ENCODE results near the gene TTC7B. TPM values are rescaled to one million over a fixed set of nuclear protein-coding genes. Genes with fewer than 3 reads are reported as not detected.

TTC7B gene
- total RNA-seq, 1 experiment from 2014 or later: 15.2 TPM

GRCh38 chr14:90674716-90675115, 141.5 kb downstream of the TTC7B start:
- DNase-seq (ENCODE audit: low spot score): no peak

GRCh38 chr14:90674043-90674670, 142.1 kb downstream of the TTC7B start:
- no peak for DNase-seq (ENCODE audit: low spot score)

DNA sequence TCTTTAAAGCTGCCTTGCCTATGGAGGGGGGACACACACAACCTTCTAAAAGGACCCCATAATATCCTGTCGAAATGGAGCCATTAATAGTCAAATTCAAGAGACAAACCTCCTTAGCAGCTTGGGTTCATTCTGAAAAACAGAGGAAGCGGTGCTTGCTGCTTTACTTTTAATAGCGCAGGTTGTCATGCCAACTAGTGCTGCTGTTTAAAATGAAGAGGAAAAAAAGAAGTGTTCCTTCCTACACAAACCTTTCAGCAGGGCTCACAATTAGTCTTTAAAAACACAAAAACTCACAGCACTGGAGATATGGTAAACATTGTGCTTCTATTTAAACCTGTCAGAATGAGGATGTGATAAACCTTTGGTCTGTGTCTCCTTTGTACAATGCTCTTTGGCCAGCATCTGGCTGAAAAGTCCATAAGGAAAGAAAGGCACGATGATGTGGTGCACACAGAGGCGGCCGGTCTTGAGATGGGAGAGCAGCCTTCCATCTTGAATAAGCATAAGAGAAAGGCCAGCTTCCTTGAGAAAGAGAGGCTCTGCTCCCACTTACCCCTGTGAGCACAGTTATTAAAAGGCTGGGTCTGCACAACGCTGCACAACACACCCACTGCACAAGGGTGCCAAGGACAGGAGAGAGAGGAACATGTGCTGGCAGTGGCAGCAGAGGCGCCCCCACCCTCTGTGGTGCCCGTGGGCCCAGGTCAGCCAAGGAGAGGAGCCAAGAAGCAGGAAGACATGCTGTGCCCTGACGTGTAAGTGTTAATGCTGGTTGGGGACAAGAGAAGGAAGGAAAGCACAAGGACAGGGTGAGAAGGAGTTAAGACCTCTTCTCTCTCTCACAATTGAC, 144.6 kb downstream of the TTC7B start:
- DNase-seq (ENCODE audit: low spot score): no peak

DNA sequence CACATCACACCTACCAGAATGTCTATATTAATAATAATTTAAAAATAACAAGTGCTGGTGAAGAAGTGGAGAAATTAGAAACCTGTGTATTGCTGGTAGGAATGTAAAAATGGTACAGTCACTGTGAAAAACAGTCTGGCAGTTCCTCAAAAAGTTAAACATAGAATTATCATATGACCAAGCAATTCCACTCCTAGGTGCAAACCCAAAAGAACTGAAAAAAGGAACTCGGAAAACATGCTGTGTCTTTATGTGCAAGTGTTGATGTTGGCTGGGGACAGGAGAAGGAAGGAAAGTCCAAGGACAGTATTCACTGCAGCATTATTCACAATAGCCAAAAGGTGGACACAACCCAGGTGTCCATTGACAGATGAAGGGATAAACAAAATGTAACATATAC, 146.5 kb downstream of the TTC7B start:
- DNase-seq (ENCODE audit: low spot score): no peak

- no peak for DNase-seq (ENCODE audit: low spot score)
These were observed 149.7 kb downstream of the TTC7B start for GRCh38 chr14:90666571-90666970.

DNA sequence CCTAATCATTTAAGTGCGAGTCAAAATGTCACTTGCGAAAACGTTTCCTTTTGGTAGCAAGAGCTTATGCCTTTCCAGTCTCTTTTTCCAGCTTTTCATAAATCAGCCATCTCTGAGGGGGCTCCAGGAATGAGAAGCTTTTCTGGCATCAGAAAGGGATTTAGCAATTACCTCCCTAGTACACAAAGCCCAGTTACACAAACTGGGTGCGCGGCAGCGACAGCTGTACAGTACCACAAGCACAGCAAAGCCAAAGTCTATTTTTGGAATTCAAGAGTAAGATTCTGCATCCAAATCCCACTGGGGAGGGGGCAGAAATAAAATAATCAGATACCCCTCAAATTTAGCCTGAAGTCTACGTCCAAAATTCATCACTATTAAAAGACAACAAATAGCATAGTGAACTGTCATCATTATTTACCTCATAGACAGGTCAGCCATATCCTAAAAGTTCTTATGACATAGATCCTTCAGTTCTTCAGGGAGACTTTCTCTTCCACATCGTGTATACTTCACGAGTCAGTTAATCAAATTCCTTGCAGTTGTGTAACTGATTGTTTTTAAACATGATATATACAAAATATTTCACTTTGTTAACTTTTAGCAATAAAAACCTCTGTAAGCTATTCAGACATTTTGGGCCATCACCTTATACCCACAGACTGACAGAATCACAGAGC, 150.8 kb downstream of the TTC7B start:
- DNase-seq (ENCODE audit: low spot score): no peak

GRCh38 chr14:90664911-90665310, 151.3 kb downstream of the TTC7B start:
- no peak for DNase-seq (ENCODE audit: low spot score)

- DNase-seq (ENCODE audit: low spot score): no peak
These were observed 152.6 kb downstream of the TTC7B start for GRCh38 chr14:90663680-90664079.

GRCh38 chr14:90663140-90663539, 153.1 kb downstream of the TTC7B start:
- DNase-seq (ENCODE audit: low spot score): no peak

GRCh38 chr14:90661866-90662265, 154.4 kb downstream of the TTC7B start:
- no peak for DNase-seq (ENCODE audit: low spot score)

DNA sequence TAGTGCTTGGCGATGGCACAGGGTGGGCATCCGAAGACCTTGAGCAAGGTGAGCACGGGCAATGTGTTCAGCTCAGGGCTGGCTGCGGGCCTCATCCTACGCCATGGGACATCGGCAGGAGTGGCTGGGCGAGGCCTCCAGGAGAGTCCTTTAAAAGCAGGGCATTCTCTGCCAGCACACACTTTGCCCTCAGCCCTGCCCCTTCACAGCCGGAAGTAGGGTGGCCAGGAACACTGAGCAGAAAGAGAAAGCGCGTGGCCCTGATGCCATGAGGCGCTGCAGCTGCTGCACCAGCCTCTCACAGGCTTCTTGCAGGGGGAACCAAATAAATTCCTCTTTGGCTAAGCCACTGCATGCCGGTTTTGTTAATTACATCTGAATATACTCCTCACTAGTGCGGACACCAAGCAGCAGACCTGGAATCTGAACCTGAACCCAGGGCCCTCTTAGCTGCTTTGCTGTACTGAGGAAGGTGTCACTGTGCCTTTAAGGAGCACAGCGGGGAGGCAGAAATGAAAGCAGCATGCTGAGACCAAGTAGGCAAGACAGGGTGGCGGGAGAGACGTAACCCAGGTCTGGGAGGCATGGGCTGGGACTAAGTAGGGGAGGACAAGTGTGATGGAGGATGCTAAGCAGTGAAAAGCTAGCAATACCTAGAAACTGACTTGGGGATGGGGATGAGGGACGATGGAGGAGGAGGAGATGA, 155.2 kb downstream of the TTC7B start:
- DNase-seq (ENCODE audit: low spot score): no peak

GRCh38 chr14:90659156-90659555, 157.1 kb downstream of the TTC7B start:
- DNase-seq (ENCODE audit: low spot score): no peak

DNA sequence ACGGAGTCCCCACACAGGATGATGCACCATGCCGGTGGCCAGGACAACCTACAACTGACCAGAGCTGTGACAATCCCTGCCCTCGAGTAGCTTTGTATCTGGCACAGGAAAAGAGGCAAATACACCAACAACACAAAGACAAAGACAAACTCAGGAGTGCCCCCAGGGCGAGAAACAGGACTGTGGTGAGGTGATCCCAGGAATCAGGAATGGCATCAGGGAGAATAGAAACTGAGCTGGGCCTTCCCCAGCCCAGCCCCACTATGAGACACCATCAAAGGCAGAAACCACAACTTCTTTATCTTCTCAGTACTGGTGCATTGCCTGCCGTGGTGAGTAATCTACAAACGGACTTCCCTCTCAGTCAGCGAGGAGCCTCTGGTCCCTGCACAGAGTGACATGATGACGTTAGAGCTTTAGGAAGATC, 157.7 kb downstream of the TTC7B start:
- DNase-seq (ENCODE audit: low spot score): peak; percentile 48

DNA sequence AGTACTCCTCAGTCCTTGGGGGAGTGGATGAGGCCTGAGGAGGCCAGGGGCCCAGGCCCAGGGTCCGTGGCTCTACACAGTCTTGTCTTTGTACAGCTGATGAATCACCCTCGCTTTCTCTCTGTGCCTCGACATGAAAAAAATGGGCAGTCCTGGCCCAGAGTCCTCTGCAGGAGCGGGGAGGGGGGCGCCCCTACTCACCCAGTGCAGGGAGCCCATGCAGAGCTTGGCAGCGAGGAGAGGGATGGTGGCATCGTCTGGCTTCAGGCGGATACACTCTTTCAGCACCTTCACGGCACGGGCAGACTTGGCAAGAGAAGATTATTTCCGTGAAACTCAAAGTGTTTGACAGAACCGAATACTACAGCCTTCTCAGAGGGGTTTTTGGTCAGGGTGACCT, 159.3 kb downstream of the TTC7B start:
- DNase-seq (ENCODE audit: low spot score): no peak

GRCh38 chr14:90655829-90656228, 160.4 kb downstream of the TTC7B start:
- no peak for DNase-seq (ENCODE audit: low spot score)

DNA sequence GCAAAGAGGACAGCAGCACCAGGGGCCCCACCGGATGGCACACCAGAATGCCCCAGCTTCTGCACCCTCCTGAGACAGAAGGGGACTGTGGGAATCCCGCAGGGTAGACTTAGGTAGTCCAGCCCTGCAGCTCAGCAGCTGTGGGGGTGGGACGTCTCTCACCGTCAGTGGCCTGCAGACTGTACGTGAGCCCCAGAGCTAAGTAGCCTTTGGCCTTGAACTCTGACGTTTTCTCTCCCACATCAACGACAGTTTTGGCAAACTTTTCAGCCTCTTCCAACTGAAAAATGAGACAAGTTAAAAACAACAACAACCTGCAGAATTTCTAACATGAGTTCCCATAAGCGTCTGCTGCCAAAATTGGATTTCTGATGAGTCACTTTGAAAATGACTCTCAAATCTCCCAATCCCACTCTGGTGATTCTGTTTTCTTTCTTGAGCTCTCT, 161.4 kb downstream of the TTC7B start:
- DNase-seq (ENCODE audit: low spot score): no peak

- no peak for DNase-seq (ENCODE audit: low spot score)
These were observed 163.6 kb downstream of the TTC7B start for GRCh38 chr14:90652626-90653025.

- DNase-seq (ENCODE audit: low spot score): no peak
These were observed 164.2 kb downstream of the TTC7B start for GRCh38 chr14:90651976-90652560.

DNA sequence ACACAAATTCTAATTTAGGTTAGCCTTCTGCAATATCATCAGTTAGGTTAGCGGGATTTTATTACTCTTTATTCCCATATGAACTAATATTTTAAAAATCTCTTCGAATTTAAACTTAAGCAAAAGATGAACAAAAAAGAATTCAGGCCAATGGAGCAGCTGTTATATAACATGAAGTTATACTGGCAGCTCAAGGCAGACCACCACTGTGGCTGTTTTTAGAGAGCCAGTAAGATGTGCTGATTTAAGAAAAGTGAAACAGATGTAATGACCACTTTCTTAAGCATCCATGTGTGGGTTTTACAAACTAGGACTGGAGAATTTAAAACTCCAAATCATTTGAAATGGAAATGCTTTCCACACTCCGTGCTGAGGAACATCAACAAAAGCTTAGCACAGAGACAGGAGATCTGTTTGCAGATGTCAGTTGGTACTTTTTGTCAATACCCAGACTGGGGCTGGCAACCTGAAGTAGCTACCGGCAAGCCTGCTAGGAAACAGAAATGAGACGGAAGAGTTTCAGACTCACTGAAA, 164.9 kb downstream of the TTC7B start:
- DNase-seq (ENCODE audit: low spot score): no peak

- DNase-seq (ENCODE audit: low spot score): no peak
These were observed 166.6 kb downstream of the TTC7B start for GRCh38 chr14:90649557-90650135.

- no peak for DNase-seq (ENCODE audit: low spot score)
These were observed 167.1 kb downstream of the TTC7B start for GRCh38 chr14:90649083-90649482.
